DMS114 treated with DMSO at 0.1 percent for 48 hours (cell line): ENCODE measurements around the gene PARVG.

ENCODE experiments used
- DNase-seq: peaks from one replicate; lab custom pipeline; 2025; ENCODE audit not compliant: unreplicated experiment; lab: John Stamatoyannopoulos, UW

PARVG gene

GRCh38 chr22:44180706-44181032 is at the start of gene PARVG:
PARVG (plus strand) TSS chr22:44180925; CDS start chr22:44183330, 2,405 bp downstream.
- DNase-seq = no peak

- no peak for DNase-seq
Observed at GRCh38 chr22:44131412-44131811, 49.3 kb upstream of the PARVG start.

- no peak for DNase-seq
Observed at GRCh38 chr22:44131989-44132685, 48.6 kb upstream of the PARVG start.

GRCh38 chr22:44132724-44133123 is 48.0 kb upstream of the PARVG start:
- DNase-seq = no peak

GRCh38 chr22:44133161-44133560 is 47.6 kb upstream of the PARVG start:
- no peak for DNase-seq

GRCh38 chr22:44133901-44134571 is 46.7 kb upstream of the PARVG start:
- DNase-seq = no peak

GRCh38 chr22:44136112-44136511 is 44.6 kb upstream of the PARVG start:
- DNase-seq = no peak

DNA sequence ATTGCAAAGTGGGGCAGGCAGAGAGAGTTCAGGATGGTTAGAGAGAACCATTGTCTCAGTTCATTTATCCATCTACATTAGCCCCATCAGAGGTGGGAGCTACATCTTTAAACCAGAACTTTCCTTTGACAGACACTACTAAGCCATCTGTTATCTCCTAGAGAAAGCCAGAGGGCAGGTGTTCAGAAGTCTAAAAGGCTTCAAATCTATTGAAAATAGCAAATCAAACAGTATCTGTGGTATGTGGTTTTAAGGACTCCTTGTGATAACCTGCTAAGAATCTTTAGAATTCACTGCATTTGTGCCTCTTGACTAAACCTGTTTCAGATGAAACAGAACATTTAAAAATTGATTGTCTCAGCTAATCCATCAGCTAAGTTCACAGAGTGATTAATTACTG is 43.9 kb upstream of the PARVG start:
- DNase-seq = no peak

GRCh38 chr22:44137415-44137814 is 43.3 kb upstream of the PARVG start:
- DNase-seq = no peak

DNA sequence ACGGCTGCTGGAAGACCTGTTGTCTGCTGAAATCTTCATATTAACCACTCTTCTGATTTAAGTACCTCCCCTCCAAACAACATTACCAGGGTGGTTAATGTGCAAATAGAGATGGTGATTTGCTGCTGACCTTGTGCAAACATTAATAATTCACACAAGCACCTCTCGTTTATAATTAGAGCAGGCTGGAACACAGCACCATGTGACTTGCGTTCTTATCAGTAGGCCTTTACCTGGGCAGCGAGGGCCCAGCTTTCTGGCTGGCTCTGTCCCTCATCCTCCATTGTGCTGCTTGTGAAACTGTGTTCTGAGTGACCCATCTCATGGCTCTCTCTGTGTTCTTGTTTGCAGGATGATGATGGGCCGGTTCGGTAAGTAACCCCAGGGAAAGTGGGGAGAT is 41.0 kb upstream of the PARVG start:
- DNase-seq = no peak

DNA sequence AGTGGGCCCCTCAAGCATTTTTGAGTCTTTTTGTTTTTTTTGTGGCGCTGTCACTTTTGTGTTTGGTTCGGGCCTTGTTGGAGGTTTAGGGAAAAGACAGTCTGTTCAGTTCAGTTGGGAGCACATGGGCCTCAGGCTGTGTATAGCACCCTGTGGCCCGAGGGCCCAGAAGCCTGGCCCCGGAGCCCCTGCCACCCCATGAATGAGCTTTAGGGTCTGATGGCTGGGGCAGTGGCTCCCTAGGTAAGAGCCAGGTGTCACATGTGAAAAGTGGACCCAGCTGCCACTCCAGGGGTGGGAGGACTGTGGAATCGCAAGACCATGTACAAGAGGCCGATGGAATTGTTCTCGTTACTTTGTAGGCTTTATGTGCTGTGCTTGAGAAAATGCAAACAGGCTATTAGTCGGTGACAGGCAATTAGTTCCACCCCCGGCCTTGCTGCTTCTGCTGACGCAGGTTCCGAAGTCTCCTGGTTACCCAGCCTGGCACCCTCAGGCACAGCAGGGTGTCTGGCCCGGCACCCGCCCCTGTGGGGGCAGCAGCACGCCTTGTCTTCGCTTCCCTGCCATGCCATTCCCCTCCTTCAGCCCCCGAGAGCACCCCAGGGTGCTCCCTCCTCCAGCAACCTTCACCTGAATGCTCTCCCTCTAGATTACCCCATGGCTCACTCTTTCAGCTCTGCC is 38.2 kb upstream of the PARVG start:
- DNase-seq = no peak

DNA sequence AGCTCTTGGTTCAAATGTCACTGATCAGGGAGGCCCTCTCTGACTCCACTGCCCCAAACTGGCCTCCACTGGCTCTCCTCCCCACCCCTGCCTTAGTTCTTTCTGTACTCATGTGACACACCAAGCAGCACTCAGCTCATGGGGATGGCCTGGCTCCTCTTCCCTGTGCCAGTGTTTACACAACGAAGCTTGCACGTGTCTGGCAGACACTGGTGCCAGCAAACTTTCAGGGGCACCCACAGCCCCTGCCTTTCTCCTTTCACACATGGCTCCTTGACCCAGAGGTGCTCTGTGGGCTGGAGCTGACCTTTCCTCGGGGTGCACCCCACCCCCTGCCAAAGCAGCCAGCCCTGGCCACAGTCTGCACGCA is 37.6 kb upstream of the PARVG start:
- DNase-seq = no peak

DNA sequence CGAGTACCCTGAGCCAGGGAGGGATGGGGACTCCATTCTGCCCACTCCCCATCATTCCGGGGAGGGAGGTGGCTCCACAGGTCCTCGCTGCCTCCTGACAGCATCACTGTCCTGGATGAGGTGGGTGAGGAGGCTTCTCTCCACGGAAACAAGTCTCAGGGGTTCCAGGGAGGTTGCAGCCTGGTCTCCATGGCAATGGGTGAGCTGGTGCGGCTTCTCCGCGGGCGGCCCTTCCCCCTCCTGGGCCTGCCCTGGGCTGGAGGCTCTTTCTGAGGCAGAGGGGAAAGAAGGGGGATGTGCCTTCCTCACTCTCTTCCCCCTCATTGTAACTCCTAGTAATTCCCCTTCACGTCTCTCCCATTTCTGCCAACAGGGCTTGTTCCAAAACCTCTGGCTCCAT is 37.1 kb upstream of the PARVG start:
- no peak for DNase-seq

DNA sequence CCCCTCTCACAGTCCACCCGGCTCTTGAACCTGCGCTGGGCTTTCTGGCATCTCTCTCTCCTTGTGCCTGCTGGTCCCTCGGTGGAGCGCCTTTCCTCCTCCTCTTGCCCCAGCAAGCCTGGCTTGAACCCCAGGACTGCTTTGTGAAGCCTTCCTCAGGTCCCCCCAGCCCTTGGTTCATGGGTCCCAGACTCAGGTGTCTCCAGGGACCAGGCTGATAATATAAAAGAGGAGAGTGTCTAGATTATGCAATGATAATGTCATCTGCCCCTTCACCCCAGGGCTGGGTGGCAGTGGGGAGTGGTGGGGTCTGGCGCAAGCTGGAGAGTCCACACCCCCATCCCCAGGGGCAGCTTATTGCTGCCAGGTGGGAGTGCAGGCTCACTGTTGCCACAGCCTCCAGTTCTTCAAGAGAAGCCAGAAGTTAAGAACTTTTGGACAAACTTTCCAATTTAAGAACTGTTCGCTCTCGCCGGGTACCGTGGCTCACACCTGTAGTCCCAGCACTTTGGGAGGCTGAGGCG is 36.6 kb upstream of the PARVG start:
- DNase-seq = no peak

GRCh38 chr22:44145544-44145943 is 35.2 kb upstream of the PARVG start:
- DNase-seq = no peak

GRCh38 chr22:44146088-44146861 is 34.5 kb upstream of the PARVG start:
- no peak for DNase-seq

DNA sequence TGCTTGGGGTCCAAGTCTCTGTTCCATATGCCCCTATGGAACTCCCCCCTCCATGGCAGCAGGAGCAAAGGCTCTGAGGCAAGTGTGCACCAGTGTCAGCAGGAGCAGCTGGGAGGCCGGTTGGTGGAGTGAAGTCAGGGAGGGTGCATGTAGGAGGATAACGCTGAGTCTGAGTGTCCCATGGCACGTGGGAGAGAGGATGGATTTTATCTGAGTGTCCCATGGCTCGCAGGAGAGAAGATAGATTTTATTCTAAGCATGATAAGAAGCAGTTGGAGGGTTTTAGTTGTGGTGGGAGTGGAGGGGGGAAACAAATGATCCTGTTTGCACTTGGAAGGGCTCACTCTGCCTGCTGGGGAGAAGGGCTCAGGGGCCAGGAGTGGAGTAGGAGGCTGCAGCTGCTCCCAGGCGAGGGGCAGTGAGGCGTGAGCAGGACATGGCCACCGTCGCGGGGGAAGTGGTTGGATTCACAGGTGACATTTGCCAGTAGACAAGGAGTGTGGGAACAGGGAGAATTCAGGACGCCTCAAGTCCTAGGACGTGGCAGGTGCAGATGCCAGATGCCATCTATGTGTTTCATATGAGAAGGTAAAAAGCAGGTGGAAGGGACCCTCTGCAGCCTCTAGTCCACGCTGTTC is 33.6 kb upstream of the PARVG start:
- DNase-seq = no peak

- DNase-seq = no peak
Observed at GRCh38 chr22:44147821-44148574, 32.7 kb upstream of the PARVG start.

GRCh38 chr22:44151676-44152075 is 29.0 kb upstream of the PARVG start:
- no peak for DNase-seq

GRCh38 chr22:44153710-44154109 is 27.0 kb upstream of the PARVG start:
- DNase-seq = no peak
